ENCODE measurements around the gene IGLL5.

- TF ChIP-seq EZH2phosphoT487 (IDR thresholded peaks at IDR 0.05; ENCODE audit: insufficient read depth, low read depth) (no peak), EZH2 (IDR thresholded peaks at IDR 0.05; ENCODE audit: insufficient read depth, poor library complexity, severe bottlenecking) (no peak)
Measured at GRCh38 chr22:22856364-22856763, 31.3 kb upstream of the IGLL5 start.
